Gastroesophageal sphincter (tissue), 4 donors: ENCODE measurements around the gene BCORL1. TPM values are rescaled to one million over a fixed set of nuclear protein-coding genes. Genes with fewer than 3 reads are reported as not detected.

ENCODE experiments used
- ATAC-seq: fragments of 150-250 bp; one replicate; pipeline ENCODE4 v1.9.1; 2016; ENCODE audit warnings: mild to moderate bottlenecking, moderate library complexity
- H3K27ac ChIP-seq, 4 donors: fragments of 200-600 bp; sonication (generic) in 3 of 4; 1 replicate in 3 of 4; 2 replicates in 1 of 4; pipeline ENCODE4 v1.5.1; 2016 to 2019
- H3K27me3 ChIP-seq: fragments of 200-600 bp; sonication (generic); one replicate; pipeline ENCODE4 v1.5.1; 2019
- H3K36me3 ChIP-seq, 2 donors: fragments of 200-600 bp; sonication (generic); one replicate each; pipeline ENCODE4 v1.5.1; 2019; ENCODE audit warnings: control low read depth in 1 of 2
- H3K4me1 ChIP-seq, 3 donors: fragments of 200-600 bp; sonication (generic); 1 replicate in 2 of 3; 2 replicates in 1 of 3; pipeline ENCODE4 v1.5.1; 2016 to 2019; ENCODE audit warnings: control low read depth in 2 of 3
- H3K4me3 ChIP-seq, 2 donors: fragments of 200-600 bp; sonication (generic); one replicate each; pipeline ENCODE4 v1.5.1; 2019; ENCODE audit warnings: mild to moderate bottlenecking in 1 of 2, moderate library complexity in 1 of 2
- H3K9me3 ChIP-seq, 3 donors: fragments of 200-600 bp; sonication (generic); one replicate each; pipeline ENCODE4 v1.5.1; 2017 to 2019; ENCODE audit warnings: control low read depth in 2 of 3
- EP300 ChIP-seq: sonication (generic); formaldehyde crosslinking; IDR thresholded peaks from one replicate; pipeline ENCODE4 v1.6.1; 2017; ENCODE audit warnings: antibody characterized with exemption, mild to moderate bottlenecking
- POLR2A ChIP-seq, 2 donors: fragments of 450-650 bp; IDR thresholded peaks; one replicate each; pipeline ENCODE4 v1.6.1; 2017; ENCODE audit warnings: antibody characterized with exemption in 2 of 2, mild to moderate bottlenecking in 2 of 2, moderate library complexity in 1 of 2
- POLR2AphosphoS5 ChIP-seq: sonication (generic); formaldehyde crosslinking; IDR thresholded peaks from one replicate; pipeline ENCODE4 v1.6.1; 2017; ENCODE audit warnings: antibody characterized with exemption
- WGBS, 2 donors: methylation state at CpG; one replicate each; pipeline ENCODE4 v1.1.5; 2018; ENCODE audit warnings: low coverage in 1 of 2; 5-methylcytosine and 5-hydroxymethylcytosine counted together
- total RNA-seq, 4 donors: library from RNA; depleted of rRNA; stranded (reverse); fragments of >200 nt; gene quantifications; one replicate each; pipeline ENCODE4 v1.1.0, GENCODE V29; 2016
- TF ChIP-seq, protein P1 (sequence below), 4 experiments: fragments of 200-600 bp in 2 of 4; fragments of 450-650 bp in 2 of 4; sonication (generic) in 1 of 4; IDR thresholded peaks; one replicate each; pipeline ENCODE4 v1.5.1; 2017 to 2019; ENCODE audit warnings: antibody characterized with exemption in 4 of 4, mild to moderate bottlenecking in 2 of 4, moderate library complexity in 2 of 4

BCORL1 gene
- total RNA-seq, 4 donors from 2014 or later: 2.8 to 10.4 (median 6.6) TPM

DNA sequence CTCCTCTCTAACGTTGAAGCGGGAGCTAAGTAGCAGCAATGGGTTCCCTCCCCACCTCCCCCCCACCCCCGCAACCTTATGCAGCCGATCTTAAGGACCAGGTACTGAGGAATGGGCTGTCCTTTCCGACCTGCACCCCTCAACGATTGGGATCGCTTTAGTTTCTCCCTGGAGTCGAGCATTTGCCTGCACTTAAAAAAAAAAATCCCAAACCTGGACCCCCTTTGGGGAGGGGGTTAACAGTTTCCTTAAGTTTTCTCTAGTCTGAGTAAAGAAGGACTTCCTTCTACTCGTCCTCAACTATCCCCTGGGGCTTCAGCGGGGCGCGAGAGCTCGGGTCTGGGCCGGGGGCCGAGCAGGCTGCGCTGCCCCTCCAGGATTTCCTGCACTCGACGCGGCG is 25.7 kb upstream of the BCORL1 start:
- no peak for ATAC-seq
- Histone ChIP-seq H3K36me3 (no peaks in the 10 kb centered on the region), H3K4me1 (peaks cover 0 to 6% (median 0%) of the 10 kb centered on the region in 3 donors), H3K4me3 (peak overlapping the region; percentile 49 to 51), H3K27me3 (no peaks in the 10 kb centered on the region), H3K27ac (peak overlapping the region in 3 of 4 donors; percentile 33 to 54 (median 53)), H3K9me3 (no peaks in the 10 kb centered on the region)
- TF ChIP-seq EP300 (no peak), POLR2A (IDR thresholded peaks at IDR 0.05) (no peak), POLR2AphosphoS5 (no peak)
- TF ChIP-seq, protein P1, sequence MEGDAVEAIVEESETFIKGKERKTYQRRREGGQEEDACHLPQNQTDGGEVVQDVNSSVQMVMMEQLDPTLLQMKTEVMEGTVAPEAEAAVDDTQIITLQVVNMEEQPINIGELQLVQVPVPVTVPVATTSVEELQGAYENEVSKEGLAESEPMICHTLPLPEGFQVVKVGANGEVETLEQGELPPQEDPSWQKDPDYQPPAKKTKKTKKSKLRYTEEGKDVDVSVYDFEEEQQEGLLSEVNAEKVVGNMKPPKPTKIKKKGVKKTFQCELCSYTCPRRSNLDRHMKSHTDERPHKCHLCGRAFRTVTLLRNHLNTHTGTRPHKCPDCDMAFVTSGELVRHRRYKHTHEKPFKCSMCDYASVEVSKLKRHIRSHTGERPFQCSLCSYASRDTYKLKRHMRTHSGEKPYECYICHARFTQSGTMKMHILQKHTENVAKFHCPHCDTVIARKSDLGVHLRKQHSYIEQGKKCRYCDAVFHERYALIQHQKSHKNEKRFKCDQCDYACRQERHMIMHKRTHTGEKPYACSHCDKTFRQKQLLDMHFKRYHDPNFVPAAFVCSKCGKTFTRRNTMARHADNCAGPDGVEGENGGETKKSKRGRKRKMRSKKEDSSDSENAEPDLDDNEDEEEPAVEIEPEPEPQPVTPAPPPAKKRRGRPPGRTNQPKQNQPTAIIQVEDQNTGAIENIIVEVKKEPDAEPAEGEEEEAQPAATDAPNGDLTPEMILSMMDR (IDR thresholded peaks at IDR 0.05): no peak
- 23 to 48% methylated on average over 6 of the region's 20 CpGs for WGBS, 2 donors

DNA sequence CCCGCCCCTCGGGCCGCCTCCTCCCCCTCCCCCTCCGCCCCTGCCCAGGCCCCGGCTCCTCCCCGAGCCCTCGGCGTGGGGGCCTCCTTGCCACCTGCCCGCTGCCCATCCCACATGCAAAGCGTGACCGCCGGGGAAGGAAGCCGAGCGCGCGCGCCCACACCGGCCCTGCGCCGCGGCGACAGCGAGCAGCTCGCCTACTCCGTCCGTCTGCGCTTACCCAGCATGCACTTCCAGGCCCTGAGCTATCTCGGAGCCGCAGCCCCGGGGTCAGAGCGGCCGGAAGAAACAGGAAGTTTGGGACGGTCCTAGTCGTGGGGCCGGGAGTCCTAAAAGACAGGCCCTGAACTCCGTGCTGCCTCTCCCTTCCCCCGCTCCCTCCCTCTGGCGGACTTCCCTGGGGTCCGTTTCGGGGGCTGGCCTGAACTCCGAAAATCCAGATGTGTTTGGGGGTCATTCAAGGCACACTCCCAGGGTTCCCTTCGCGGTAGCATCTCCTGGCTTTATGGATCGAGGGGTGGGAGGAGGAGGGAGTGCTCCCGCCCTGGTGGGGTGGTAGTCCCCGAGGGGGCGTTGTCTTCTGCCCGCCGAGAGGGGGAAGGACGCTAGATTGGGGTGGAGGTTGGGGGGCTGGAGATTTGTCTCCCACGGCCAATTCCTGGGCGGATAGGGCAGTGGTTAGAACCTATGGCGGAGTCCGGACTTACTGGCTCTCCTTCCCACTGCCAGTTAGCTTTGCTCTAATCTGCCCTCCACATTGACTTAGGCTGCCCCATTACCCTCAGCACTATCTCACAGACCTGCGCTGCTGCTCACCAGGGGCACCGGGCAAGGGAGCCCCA is 25.0 kb upstream of the BCORL1 start:
- no peaks in the 10 kb centered on the region for H3K36me3 ChIP-seq
- no peaks in the 10 kb centered on the region for H3K27me3 ChIP-seq
- ATAC-seq: peak; percentile 71
- 72% methylated on average over 6 of the region's 56 CpGs; no CpG with 5 or more reads in 1 of the 2 donors for WGBS, 2 donors
- H3K4me1 ChIP-seq: peaks cover 0 to 6% (median 0%) of the 10 kb centered on the region in 3 donors
- no peaks in the 10 kb centered on the region for H3K9me3 ChIP-seq
- TF ChIP-seq POLR2A (IDR thresholded peaks at IDR 0.05) (peak in 1 of 2 donors; percentile 38), POLR2AphosphoS5 (no peak), EP300 (no peak)
- TF ChIP-seq, protein P1 (IDR thresholded peaks at IDR 0.05): no peak
- peak overlapping the region; percentile 49 to 51 for H3K4me3 ChIP-seq
- peak overlapping the region in 3 of 4 donors; percentile 33 to 54 (median 53) for H3K27ac ChIP-seq

DNA sequence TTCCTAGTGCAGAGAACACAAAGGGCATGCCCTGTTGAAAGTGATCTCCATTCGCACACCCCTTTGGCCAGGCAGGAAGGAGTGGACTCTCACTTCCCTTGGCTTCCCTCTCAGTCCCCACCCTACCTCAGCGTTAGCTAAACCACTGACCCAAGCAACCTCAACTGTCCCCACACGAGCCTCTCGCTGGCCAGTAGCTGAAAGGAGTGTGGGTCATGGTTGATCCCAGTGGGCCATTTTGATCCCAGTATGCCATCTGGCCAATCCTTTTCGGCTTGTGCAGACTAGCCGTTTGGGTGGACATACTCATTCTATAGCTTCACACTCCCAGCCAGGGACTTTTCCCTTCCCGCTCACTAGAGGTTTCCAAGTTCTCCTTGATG is 24.4 kb upstream of the BCORL1 start:
- ATAC-seq: no peak
- Histone ChIP-seq H3K36me3 (no peaks in the 10 kb centered on the region), H3K27ac (peak overlapping the region in 3 of 4 donors; percentile 33 to 54 (median 53)), H3K27me3 (no peaks in the 10 kb centered on the region), H3K4me3 (no peak overlapping the region), H3K4me1 (peaks cover 0 to 4% (median 0%) of the 10 kb centered on the region in 3 donors), H3K9me3 (no peaks in the 10 kb centered on the region)
- no peak for TF ChIP-seq POLR2AphosphoS5
- no peak for TF ChIP-seq POLR2A (IDR thresholded peaks at IDR 0.05)
- TF ChIP-seq, protein P1 (IDR thresholded peaks at IDR 0.05): no peak
- 80% methylated on average over 4 of the region's 7 CpGs; no CpG with 5 or more reads in 1 of the 2 donors for WGBS, 2 donors

DNA sequence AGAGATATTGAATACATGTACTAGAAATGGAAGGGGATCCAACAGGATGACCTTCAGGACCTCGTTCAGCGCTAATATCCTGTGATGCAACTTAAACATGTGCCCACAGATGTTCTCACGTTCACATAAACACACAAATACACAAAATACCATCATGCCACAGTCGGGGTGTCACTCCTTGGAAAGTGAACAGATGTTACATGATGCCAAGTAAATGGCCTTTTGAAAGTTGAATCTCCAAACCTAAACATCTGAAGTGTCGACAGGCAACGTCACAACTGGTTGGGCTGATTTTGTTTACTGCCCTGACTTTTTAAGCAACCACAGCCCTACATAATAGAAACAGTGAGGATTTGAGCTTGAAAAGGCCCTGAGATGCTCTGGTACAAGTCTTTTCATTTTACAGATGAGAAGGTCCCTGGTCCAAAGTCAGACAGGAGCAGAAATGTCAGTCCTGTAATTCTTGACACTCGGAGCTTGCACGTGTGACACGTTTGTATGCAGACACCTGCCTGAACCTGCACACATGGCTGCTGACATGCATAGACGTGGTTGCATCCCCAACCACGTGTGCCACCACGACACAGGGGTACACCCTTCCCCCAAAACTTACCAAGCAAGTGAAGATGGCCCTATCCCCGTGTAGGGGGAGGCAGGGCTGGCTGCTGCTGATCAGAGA is 23.5 kb upstream of the BCORL1 start:
- Histone ChIP-seq H3K27me3 (no peaks in the 10 kb centered on the region), H3K9me3 (no peaks in the 10 kb centered on the region), H3K27ac (no peak overlapping the region), H3K36me3 (no peaks in the 10 kb centered on the region), H3K4me3 (no peak overlapping the region), H3K4me1 (no peaks in the 10 kb centered on the region)
- TF ChIP-seq POLR2AphosphoS5 (no peak), EP300 (no peak), POLR2A (IDR thresholded peaks at IDR 0.05) (no peak)
- TF ChIP-seq, protein P1 (IDR thresholded peaks at IDR 0.05): no peak
- 43 to 60% methylated on average over 3 to 10 of the region's 13 CpGs for WGBS, 2 donors
- no peak for ATAC-seq
